Fibroblast of the aortic adventitia (primary cell): ENCODE data around the gene POT1. TPM values are rescaled to one million over a fixed set of nuclear protein-coding genes. Genes with fewer than 3 reads are reported as not detected.

Source experiments
- DNase-seq: peaks from one replicate; pipeline ENCODE4 v3.0.0-alpha.2; 2010; ENCODE audit warnings: low read depth
- H3K4me3 ChIP-seq: 2 replicates; pipeline ENCODE4 v1.5.1; 2011; ENCODE audit warnings: low read depth, mild to moderate bottlenecking, control low read depth, low read length, moderate library complexity
- CTCF ChIP-seq: IDR thresholded peaks from 2 replicates; pipeline ENCODE4 v1.5.1; 2011; ENCODE audit warnings: mild to moderate bottlenecking, low read length, control low read depth, inconsistent platforms; ENCODE audit not compliant: insufficient read depth
- total RNA-seq: library from RNA; depleted of rRNA; stranded (reverse); fragments of >200 nt; gene quantifications from 2 replicates; pipeline ENCODE4 v1.2.3, GENCODE V29; 2012; ENCODE audit warnings: low replicate concordance

The POT1 gene
- total RNA-seq, 1 donor, result 45.8 TPM

GRCh38 chr7:124785994-124786393 is 143.6 kb downstream of the POT1 start:
- H3K4me3 ChIP-seq, result no peak overlapping the region
- no peak for DNase-seq
- no peak for TF ChIP-seq CTCF

GRCh38 chr7:124784879-124785818 is 144.5 kb downstream of the POT1 start:
- no peak overlapping the region for H3K4me3 ChIP-seq
- TF ChIP-seq CTCF, result peak; percentile 89

GRCh38 chr7:124783271-124783670 is 146.4 kb downstream of the POT1 start:
- no peak overlapping the region for H3K4me3 ChIP-seq
- no peak for DNase-seq
- no peak for TF ChIP-seq CTCF

More at GRCh38 chr7:124784879-124785818, 144.5 kb downstream of the POT1 start:
- peak; percentile 76 for DNase-seq

GRCh38 chr7:124781907-124782734 is 147.5 kb downstream of the POT1 start:
- TF ChIP-seq CTCF, result no peak
- H3K4me3 ChIP-seq, result no peak overlapping the region
- no peak for DNase-seq

GRCh38 chr7:124781418-124781817 is 148.2 kb downstream of the POT1 start:
- no peak for TF ChIP-seq CTCF

GRCh38 chr7:124780608-124781007 is 149.0 kb downstream of the POT1 start:
- no peak overlapping the region for H3K4me3 ChIP-seq
- no peak for DNase-seq
- TF ChIP-seq CTCF, result no peak

More at GRCh38 chr7:124781418-124781817, 148.2 kb downstream of the POT1 start:
- H3K4me3 ChIP-seq, result no peak overlapping the region
- no peak for DNase-seq
